Mononuclear cell (primary cell): ENCODE measurements around the gene ANTXR1. TPM values are rescaled to one million over a fixed set of nuclear protein-coding genes. Genes with fewer than 3 reads are reported as not detected.

Source experiments
- H3K27me3 ChIP-seq: 2 replicates; pipeline ENCODE4 v1.6.0; 2011; ENCODE audit warnings: low read length, control low read depth; ENCODE audit not compliant: insufficient read depth
- H3K4me1 ChIP-seq: 2 replicates; pipeline ENCODE4 v1.5.1; 2011; ENCODE audit warnings: mild to moderate bottlenecking, low read length, control low read depth; ENCODE audit not compliant: insufficient read depth
- H3K4me3 ChIP-seq: 2 replicates; pipeline ENCODE4 v1.5.1; 2011; ENCODE audit warnings: mild to moderate bottlenecking, low read length, moderate library complexity
- H3K9me3 ChIP-seq: 2 replicates; pipeline ENCODE4 v1.5.1; 2011; ENCODE audit warnings: low read depth, mild to moderate bottlenecking, control low read depth, low read length
- total RNA-seq: library from RNA; depleted of rRNA; stranded (reverse); fragments of >200 nt; gene quantifications from one replicate; pipeline ENCODE4 v1.2.3, GENCODE V29; 2012

ANTXR1 gene
- total RNA-seq, 1 donor: under 0.01 TPM

GRCh38 chr2:69131452-69131851 is 118.5 kb downstream of the ANTXR1 start:
- H3K27me3 ChIP-seq: no peaks in the 10 kb centered on the region
- no peaks in the 10 kb centered on the region for H3K9me3 ChIP-seq
- no peaks in the 10 kb centered on the region for H3K4me1 ChIP-seq
- no peak overlapping the region for H3K4me3 ChIP-seq

DNA sequence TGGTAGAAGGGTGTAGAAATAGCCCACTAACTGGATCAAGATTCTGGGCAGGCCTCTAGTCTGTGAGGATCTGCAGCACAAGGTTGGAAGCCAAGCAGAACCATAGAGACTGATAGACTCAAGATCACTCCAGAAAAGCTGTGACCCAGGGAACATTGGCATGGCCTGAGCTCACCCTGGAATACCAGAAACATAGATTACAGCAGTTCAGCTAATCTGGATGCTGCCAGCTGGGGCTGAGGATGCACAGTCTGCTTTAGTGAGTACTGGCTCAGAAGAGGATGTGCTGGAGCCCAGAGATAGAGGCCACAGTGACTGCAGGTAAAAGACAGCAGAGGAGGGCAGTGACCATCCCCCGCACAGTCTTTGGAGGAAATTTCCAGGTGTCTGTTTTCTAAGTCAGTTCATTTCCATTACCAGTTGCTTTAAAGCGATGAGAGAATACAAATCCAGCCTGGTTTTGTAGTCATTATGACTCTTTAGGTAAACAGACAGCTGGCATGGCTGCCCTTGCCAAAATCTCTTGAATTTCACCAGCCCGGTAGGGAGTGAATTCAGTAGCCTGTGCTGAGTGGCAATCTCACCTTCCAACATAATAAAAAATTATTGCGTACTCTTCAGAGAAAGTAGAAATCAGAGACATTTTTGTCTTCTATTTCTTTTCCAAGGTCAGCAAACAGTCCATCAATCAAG is 119.2 kb downstream of the ANTXR1 start:
- no peaks in the 10 kb centered on the region for H3K9me3 ChIP-seq
- H3K4me3 ChIP-seq: no peak overlapping the region
- no peaks in the 10 kb centered on the region for H3K27me3 ChIP-seq
- H3K4me1 ChIP-seq: no peaks in the 10 kb centered on the region

GRCh38 chr2:69132960-69133590 is 120.1 kb downstream of the ANTXR1 start:
- Histone ChIP-seq H3K27me3 (no peaks in the 10 kb centered on the region), H3K9me3 (no peaks in the 10 kb centered on the region), H3K4me1 (no peaks in the 10 kb centered on the region), H3K4me3 (no peak overlapping the region)

DNA sequence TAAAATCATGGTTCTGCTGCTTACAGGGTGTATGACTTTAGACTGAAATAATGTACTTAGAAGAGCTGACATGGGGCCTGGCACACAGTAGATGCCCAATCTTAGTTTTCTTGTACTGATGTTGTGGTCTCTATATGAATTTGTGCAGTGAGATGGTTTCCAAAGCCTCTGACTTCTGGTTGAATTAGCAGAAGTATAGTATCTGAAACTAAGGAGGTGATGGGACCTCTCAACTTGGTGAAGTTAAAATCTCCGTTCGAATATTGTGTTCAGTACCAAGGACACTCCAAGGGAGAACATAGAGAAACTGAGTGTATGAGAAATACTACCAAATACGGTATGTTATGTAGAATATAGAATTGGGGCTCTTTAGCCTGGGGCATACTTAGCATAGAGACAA is 120.9 kb downstream of the ANTXR1 start:
- H3K9me3 ChIP-seq: no peaks in the 10 kb centered on the region
- H3K4me1 ChIP-seq: no peaks in the 10 kb centered on the region
- no peaks in the 10 kb centered on the region for H3K27me3 ChIP-seq
- H3K4me3 ChIP-seq: no peak overlapping the region

DNA sequence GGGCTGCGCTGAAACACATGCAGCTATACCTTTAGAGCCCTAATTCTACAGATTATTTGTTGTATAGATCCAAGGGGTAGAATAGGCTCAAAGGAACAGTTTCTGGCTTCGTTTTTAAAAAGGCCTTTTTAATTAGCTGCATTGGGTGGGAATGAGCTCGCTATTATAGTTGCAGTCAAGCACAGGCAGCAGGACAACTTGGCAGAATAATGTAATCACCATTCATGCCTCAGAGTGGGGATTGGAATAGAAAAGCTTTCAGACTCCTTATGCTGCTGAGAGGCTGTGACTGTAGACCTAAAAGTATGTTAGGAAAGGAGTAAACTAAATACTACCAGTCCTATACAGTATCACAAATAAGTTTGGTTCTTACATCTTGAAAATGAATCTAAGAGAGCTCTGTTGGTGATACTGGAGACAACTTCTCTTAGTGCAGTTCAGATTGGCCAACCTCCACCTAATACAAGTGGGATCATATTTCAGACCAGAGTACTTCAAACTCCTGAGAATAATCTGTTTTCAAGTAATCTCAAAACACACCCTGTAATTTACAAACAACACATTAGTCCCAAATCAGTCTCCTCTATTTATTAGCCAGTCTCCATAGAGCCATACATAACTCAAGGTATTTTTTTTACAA is 121.4 kb downstream of the ANTXR1 start:
- no peak overlapping the region for H3K4me3 ChIP-seq
- no peaks in the 10 kb centered on the region for H3K4me1 ChIP-seq
- no peaks in the 10 kb centered on the region for H3K9me3 ChIP-seq
- no peaks in the 10 kb centered on the region for H3K27me3 ChIP-seq

GRCh38 chr2:69138247-69138772 is 125.3 kb downstream of the ANTXR1 start:
- Histone ChIP-seq H3K27me3 (no peaks in the 10 kb centered on the region), H3K9me3 (no peaks in the 10 kb centered on the region), H3K4me3 (no peak overlapping the region), H3K4me1 (no peaks in the 10 kb centered on the region)

DNA sequence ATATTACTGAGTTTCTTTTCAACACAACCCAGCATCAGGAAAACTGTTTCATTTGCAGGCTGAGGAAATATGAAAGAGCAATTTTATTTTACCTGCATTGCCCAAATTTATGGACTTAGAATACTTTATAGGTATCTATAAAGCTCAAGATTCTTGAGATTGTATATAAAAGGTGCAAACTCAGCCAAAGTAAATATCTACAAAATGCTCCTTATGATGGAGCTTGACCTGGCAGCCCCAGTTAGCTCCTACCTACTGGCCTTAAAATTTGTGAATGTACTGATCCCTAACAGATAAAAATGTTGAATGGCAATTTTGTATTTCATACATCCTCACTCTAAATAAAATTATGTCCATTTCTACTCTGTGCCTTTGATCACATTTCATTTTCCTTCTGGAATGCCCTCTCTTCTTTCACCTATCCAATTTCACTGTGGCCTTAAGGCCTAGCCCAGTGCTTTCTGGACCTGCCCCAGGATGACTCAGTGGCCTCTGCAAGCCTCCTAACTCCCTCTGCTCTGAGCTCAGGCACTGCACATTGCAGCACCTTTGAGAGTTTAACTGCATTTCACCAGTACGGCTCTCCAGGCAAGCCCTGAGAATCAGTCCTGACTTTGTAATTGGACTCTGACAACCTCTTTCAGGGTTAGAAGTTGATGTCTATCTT is 125.9 kb downstream of the ANTXR1 start:
- Histone ChIP-seq H3K4me3 (no peak overlapping the region), H3K27me3 (no peaks in the 10 kb centered on the region), H3K4me1 (no peaks in the 10 kb centered on the region), H3K9me3 (no peaks in the 10 kb centered on the region)

GRCh38 chr2:69139778-69140670 is 127.0 kb downstream of the ANTXR1 start:
- H3K27me3 ChIP-seq: no peaks in the 10 kb centered on the region
- H3K4me3 ChIP-seq: no peak overlapping the region
- no peaks in the 10 kb centered on the region for H3K9me3 ChIP-seq
- no peaks in the 10 kb centered on the region for H3K4me1 ChIP-seq

DNA sequence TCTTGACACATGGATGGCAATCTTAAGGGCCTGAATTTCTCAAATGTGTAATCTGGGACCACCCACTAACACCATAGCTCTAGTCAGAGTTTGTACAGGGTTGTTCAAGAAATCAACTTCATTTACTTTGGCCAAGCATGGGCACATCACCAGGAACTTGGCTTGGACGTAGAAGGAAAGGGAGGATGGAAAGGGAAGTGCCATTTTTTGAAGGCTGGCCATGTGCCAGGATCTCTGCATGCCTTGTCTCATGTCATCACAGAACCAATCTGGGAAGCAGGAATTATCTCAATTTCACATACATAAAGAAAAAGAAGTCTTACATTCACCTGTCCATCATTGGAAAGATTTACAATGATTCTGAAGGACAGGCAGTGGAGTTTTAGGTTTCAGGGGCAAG is 128.1 kb downstream of the ANTXR1 start:
- no peaks in the 10 kb centered on the region for H3K4me1 ChIP-seq
- no peaks in the 10 kb centered on the region for H3K27me3 ChIP-seq
- H3K4me3 ChIP-seq: no peak overlapping the region
- no peaks in the 10 kb centered on the region for H3K9me3 ChIP-seq

DNA sequence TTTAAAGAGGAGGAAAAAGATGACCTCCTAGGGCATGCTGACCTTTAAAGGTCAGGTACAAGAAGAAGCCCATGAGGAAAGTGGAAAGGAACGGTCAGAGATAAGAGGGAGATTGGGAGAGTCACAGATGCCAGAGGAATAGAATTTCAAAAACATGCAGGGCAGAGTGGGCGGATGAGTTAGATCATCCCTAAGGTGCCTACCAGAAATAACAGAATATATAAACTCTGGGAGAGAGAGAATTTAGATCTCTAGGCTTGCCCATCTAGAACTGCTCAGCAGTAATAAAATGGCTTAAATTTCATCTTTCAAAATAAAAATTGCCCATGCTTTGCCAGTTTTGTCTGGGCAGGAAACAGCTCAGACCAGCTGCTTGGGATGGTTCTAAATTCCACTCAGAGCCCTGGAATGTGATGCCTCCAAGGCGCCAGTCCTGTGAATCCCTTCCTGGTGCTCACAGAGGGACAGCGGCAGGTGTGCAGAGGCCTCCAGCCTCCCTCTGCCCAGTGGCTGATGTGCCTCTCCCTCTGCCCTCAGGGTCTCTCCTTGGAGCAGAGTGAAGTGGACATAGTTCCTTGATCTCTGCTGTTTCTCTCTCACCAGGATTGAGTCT is 130.9 kb downstream of the ANTXR1 start:
- Histone ChIP-seq H3K4me1 (no peaks in the 10 kb centered on the region), H3K27me3 (no peaks in the 10 kb centered on the region), H3K9me3 (no peaks in the 10 kb centered on the region), H3K4me3 (no peak overlapping the region)

DNA sequence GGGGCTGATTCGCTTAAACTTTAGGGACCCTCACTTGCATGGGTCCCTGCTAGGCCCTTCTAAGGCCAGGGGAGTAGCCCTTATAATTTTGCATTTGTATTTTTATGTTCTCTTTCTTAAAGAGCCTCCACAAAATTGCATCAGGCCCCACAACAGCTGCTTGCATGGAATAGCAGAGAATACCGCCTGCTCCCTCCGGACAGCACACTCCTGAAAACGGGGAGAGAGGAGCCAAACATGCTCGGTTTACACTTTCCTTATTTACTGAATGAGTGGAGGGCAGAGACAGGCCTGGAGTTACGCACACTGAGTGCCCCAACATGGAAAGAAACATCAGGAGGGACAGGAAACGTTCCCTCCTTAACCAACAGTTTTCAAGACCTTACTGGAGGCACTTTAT is 132.2 kb downstream of the ANTXR1 start:
- Histone ChIP-seq H3K9me3 (no peaks in the 10 kb centered on the region), H3K4me1 (no peaks in the 10 kb centered on the region), H3K27me3 (no peaks in the 10 kb centered on the region), H3K4me3 (no peak overlapping the region)

- H3K4me1 ChIP-seq: no peaks in the 10 kb centered on the region
- H3K9me3 ChIP-seq: no peaks in the 10 kb centered on the region
Observed at GRCh38 chr2:69147841-69148533, 135.0 kb downstream of the ANTXR1 start.

DNA sequence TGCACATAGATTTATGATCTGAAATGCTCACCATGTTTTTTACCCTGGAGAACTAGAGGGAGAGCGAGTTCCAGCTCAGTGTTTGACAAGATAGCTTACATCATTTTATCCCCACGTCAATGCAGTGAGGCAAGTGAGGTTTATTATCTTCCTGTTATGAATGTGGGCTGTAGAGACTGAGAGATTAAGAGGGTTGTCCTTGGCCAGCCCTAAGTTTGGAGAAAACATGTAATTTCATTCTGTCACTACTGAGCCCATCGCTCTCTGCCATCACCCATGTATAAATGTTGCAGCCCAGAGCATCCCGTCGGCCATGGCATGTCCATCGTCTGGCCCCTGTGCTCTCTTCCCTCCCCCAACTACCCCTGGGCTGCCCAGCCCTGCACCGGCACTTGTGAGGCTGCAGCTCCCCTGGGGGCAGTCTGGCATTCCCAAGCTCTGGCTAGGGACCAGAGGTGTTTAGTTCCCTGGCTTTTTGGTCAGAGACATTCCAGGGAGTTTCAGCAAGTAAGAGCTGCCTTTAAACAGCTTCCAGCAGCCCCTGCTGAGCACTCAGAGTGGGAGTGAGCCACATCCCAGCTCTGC is 136.7 kb downstream of the ANTXR1 start:
- H3K9me3 ChIP-seq: no peaks in the 10 kb centered on the region
- H3K4me3 ChIP-seq: no peak overlapping the region
- H3K4me1 ChIP-seq: no peaks in the 10 kb centered on the region
- no peaks in the 10 kb centered on the region for H3K27me3 ChIP-seq

More at GRCh38 chr2:69147841-69148533, 135.0 kb downstream of the ANTXR1 start:
- H3K27me3 ChIP-seq: no peaks in the 10 kb centered on the region
- H3K4me3 ChIP-seq: no peak overlapping the region
